Loucy (cell line): ENCODE data around the gene RABL6.

Experiments used
- EZH2phosphoT487 ChIP-seq: fragments of 200-600 bp; IDR thresholded peaks from 2 replicates; pipeline ENCODE4 v1.6.1; 2018; ENCODE audit warnings: antibody characterized with exemption, mild to moderate bottlenecking, moderate library complexity, borderline replicate concordance
- TF ChIP-seq, protein P1 (sequence below): fragments of 200-600 bp; sonication (generic); conservative IDR thresholded peaks from 2 replicates; pipeline ENCODE4 v1.5.1; 2014; ENCODE audit warnings: mild to moderate bottlenecking, antibody characterized with exemption, low read length

DNA sequence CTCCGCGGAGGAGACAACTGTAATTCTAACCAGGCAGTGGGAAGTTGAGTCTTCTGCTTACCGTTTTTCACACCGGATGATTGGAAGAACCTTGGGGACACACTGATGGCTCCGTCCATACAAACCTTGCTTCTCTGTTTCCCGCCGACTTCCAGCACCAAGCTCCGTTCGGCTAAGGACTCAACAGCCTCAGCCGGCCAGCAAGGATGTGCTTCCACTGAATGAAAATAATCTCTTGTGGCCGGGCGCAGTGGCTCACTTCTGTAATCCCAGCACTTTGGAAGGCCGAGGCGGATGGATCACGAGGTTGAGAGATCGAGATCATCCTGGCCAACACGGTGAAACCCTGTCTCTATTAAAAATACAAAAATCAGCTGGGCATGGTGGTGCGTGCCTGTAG lies 60.2 kb downstream of the RABL6 start:
- TF ChIP-seq, protein P1, sequence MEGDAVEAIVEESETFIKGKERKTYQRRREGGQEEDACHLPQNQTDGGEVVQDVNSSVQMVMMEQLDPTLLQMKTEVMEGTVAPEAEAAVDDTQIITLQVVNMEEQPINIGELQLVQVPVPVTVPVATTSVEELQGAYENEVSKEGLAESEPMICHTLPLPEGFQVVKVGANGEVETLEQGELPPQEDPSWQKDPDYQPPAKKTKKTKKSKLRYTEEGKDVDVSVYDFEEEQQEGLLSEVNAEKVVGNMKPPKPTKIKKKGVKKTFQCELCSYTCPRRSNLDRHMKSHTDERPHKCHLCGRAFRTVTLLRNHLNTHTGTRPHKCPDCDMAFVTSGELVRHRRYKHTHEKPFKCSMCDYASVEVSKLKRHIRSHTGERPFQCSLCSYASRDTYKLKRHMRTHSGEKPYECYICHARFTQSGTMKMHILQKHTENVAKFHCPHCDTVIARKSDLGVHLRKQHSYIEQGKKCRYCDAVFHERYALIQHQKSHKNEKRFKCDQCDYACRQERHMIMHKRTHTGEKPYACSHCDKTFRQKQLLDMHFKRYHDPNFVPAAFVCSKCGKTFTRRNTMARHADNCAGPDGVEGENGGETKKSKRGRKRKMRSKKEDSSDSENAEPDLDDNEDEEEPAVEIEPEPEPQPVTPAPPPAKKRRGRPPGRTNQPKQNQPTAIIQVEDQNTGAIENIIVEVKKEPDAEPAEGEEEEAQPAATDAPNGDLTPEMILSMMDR, result no peak
- TF ChIP-seq EZH2phosphoT487, result no peak
